PFSK-1 (cell line): ENCODE results near the gene NTM.

Experiments
- FOXP2 ChIP-seq: optimal IDR thresholded peaks from 2 replicates; pipeline ENCODE3; 2011; ENCODE audit warnings: borderline replicate concordance, control low read depth, inconsistent platforms; ENCODE audit not compliant: insufficient read depth; ENCODE audit errors: extremely low read length, extremely low read depth
- POLR2AphosphoS5 ChIP-seq: IDR thresholded peaks from 2 replicates; pipeline ENCODE4 v1.6.1; 2012; ENCODE audit warnings: low read depth, mild to moderate bottlenecking, control low read depth, low read length, moderate library complexity
- REST ChIP-seq, 2 experiments: IDR thresholded peaks; 2 replicates each; pipeline versions ENCODE4 v1.6.1 to v1.8.0; 2011 to 2012; ENCODE audit warnings: low read depth in 2 of 2, low read length in 2 of 2, control low read depth in 1 of 2, inconsistent platforms in 1 of 2, mild to moderate bottlenecking in 1 of 2, moderate library complexity in 1 of 2; ENCODE audit not compliant: insufficient read depth in 1 of 2
- SIN3A ChIP-seq: IDR thresholded peaks from 2 replicates; pipeline ENCODE4 v1.6.1; 2012; ENCODE audit warnings: mild to moderate bottlenecking, low read length, moderate library complexity, borderline replicate concordance; ENCODE audit not compliant: insufficient read depth
- TAF1 ChIP-seq: IDR thresholded peaks from 2 replicates; pipeline ENCODE4 v1.6.1; 2012; ENCODE audit warnings: low read length, control low read depth, borderline replicate concordance; ENCODE audit not compliant: insufficient read depth

Gene NTM

GRCh38 chr11:131877246-131877942, 507.0 kb downstream of the NTM start:
- no peak for TF ChIP-seq TAF1
- TF ChIP-seq SIN3A = no peak
- TF ChIP-seq REST (IDR thresholded peaks at IDR 0.05; ENCODE audit: insufficient read depth in 1 of 2, low read depth in 2 of 2, low read length in 2 of 2) = no peak
- TF ChIP-seq FOXP2 = no peak
- no peak for TF ChIP-seq POLR2AphosphoS5

- no peak for TF ChIP-seq POLR2AphosphoS5
- TF ChIP-seq TAF1 = no peak
- no peak for TF ChIP-seq REST (IDR thresholded peaks at IDR 0.05; ENCODE audit: insufficient read depth in 1 of 2, low read depth in 2 of 2, low read length in 2 of 2)
- TF ChIP-seq SIN3A = no peak
- no peak for TF ChIP-seq FOXP2
Observed at GRCh38 chr11:131880316-131880715, 509.9 kb downstream of the NTM start.

- TF ChIP-seq SIN3A (no peak), TAF1 (no peak), FOXP2 (no peak), REST (IDR thresholded peaks at IDR 0.05; ENCODE audit: insufficient read depth in 1 of 2, low read depth in 2 of 2, low read length in 2 of 2) (no peak), POLR2AphosphoS5 (no peak)
Observed at GRCh38 chr11:131880976-131881375, 510.6 kb downstream of the NTM start.

GRCh38 chr11:131883332-131883731, 512.9 kb downstream of the NTM start:
- TF ChIP-seq REST (IDR thresholded peaks at IDR 0.05; ENCODE audit: insufficient read depth in 1 of 2, low read depth in 2 of 2, low read length in 2 of 2) (no peak), TAF1 (no peak), SIN3A (no peak), POLR2AphosphoS5 (no peak), FOXP2 (no peak)
